AG04450 (cell line): ENCODE data around the gene INPP5D. TPM values are rescaled to one million over a fixed set of nuclear protein-coding genes. Genes with fewer than 3 reads are reported as not detected.

ENCODE experiments used
- CTCF ChIA-PET: fragments of 300-600, 350-600 bp; formaldehyde crosslinking; extraction: SDS; loops from one replicate; lab custom pipeline; 2022; ENCODE audit warnings: antibody characterized with exemption, inconsistent platforms; lab: Charles Lee
- POLR2A ChIA-PET: fragments of 350-600 bp; formaldehyde crosslinking; extraction: SDS; loops from one replicate; lab custom pipeline; 2021; ENCODE audit warnings: antibody characterized with exemption, inconsistent platforms; lab: Yijun Ruan, JAX
- DNase-seq: peaks from one replicate; pipeline ENCODE4 v3.0.0-alpha.2; 2011; ENCODE audit warnings: low read depth, low spot score
- H3K27ac ChIP-seq: one replicate; pipeline ENCODE4 v1.5.1; 2012; ENCODE audit warnings: low read depth, low read length, control low read depth
- H3K27me3 ChIP-seq: one replicate; pipeline ENCODE4 v1.6.0; 2012; ENCODE audit warnings: low read length; ENCODE audit not compliant: control insufficient read depth, insufficient read depth
- H3K4me3 ChIP-seq: 2 replicates; pipeline ENCODE4 v1.5.1; 2011; ENCODE audit warnings: mild to moderate bottlenecking, low read depth, low read length, control low read depth
- H3K9me3 ChIP-seq: 2 replicates; pipeline ENCODE4 v1.5.1; 2012; ENCODE audit warnings: low read length; ENCODE audit not compliant: control insufficient read depth, insufficient read depth
- polyA plus RNA-seq: library from polyadenylated mRNA; depleted of rRNA; stranded (reverse); fragments of >200 nt; gene quantifications from 2 replicates; pipeline ENCODE4 v1.2.3, GENCODE V29; 2011
- TF ChIP-seq, protein P1 (sequence below): IDR thresholded peaks from 2 replicates; pipeline ENCODE4 v1.5.1; 2011; ENCODE audit warnings: low read depth, low read length, control low read depth, inconsistent platforms

The INPP5D gene
- polyA plus RNA-seq, 1 experiment = 0.43 TPM

GRCh38 chr2:233101141-233101540 lies 41.0 kb downstream of the INPP5D start:
- CTCF ChIA-PET = no interaction called here
- Histone ChIP-seq H3K27ac (no peak overlapping the region), H3K9me3 (no peaks in the 10 kb centered on the region), H3K27me3 (peaks cover 2% of the 10 kb centered on the region), H3K4me3 (no peak overlapping the region)
- TF ChIP-seq, protein P1, sequence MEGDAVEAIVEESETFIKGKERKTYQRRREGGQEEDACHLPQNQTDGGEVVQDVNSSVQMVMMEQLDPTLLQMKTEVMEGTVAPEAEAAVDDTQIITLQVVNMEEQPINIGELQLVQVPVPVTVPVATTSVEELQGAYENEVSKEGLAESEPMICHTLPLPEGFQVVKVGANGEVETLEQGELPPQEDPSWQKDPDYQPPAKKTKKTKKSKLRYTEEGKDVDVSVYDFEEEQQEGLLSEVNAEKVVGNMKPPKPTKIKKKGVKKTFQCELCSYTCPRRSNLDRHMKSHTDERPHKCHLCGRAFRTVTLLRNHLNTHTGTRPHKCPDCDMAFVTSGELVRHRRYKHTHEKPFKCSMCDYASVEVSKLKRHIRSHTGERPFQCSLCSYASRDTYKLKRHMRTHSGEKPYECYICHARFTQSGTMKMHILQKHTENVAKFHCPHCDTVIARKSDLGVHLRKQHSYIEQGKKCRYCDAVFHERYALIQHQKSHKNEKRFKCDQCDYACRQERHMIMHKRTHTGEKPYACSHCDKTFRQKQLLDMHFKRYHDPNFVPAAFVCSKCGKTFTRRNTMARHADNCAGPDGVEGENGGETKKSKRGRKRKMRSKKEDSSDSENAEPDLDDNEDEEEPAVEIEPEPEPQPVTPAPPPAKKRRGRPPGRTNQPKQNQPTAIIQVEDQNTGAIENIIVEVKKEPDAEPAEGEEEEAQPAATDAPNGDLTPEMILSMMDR = no peak
- POLR2A ChIA-PET = no interaction called here
- no peak for DNase-seq

DNA sequence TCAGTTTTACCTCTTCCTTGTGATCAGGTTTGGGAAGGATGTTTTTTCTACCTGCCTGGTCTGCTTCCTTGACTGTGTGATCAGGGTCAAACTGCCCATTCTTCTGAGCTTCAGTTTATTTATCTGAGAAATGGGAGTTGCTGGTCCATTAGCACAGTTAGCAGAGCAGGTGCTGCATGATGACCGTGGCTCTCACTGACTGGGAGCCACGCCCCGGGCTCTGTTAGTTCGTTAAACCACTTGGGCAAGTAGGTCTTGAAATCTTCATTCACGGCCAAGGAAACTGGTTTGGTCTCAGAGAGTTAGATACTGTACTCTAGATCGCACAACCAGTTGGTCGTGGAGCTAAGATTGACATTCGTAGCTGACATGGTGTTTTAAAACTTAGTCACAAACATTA lies 41.7 kb downstream of the INPP5D start:
- DNase-seq = no peak
- ChIA-PET POLR2A (no interaction called here), CTCF (interaction anchor here (0.6 kb wide), 1 partner anchor 23 kb away, joined by 3 read pairs; no protein-coding TSS in a partner anchor)
- H3K27ac ChIP-seq = no peak overlapping the region
- H3K9me3 ChIP-seq = no peaks in the 10 kb centered on the region
- no peak overlapping the region for H3K4me3 ChIP-seq
- TF ChIP-seq, protein P1 = no peak
- peaks cover 2% of the 10 kb centered on the region for H3K27me3 ChIP-seq

DNA sequence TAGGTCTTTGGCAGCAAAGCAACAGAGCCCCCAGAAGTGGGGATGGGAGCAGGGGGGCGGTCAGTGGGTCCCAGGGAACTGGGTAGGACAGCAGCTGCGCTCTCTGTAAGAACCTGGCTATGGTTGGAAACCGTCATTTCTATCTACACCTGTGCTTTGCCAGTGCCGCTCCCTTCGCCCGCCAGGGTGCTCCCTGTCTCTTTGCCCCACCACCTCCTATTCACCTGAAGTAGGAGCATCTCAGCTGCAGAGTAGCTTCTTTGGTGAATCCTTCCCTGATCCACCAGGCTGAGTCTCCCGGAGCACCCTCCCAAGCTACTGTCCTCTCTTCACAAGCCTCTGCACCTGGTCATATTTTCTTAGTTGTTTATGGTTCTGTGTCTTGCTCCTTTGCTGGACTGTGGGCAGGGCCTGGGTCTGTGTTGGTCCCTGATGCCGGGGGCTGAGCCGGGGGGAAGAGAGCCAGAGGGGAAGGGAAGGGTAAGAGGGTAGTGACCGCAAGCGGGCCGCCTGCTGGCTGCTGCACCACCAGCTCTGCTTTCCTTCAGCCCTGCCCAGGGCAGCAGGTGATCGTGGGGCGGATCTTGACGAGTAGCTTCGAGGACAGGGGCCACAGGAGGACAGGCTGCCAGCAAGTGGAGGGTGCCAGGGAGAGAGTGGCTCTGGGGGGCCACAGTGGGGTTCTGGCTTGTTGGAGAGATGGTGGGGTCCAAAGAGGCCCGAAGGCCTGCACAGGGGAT lies 45.2 kb downstream of the INPP5D start:
- TF ChIP-seq, protein P1 = no peak
- no peak overlapping the region for H3K4me3 ChIP-seq
- no peak overlapping the region for H3K27ac ChIP-seq
- ChIA-PET CTCF (no interaction called here), POLR2A (no interaction called here)
- no peak for DNase-seq
- H3K9me3 ChIP-seq = no peaks in the 10 kb centered on the region
- H3K27me3 ChIP-seq = peaks cover 4% of the 10 kb centered on the region

GRCh38 chr2:233105930-233106329 lies 45.8 kb downstream of the INPP5D start:
- ChIA-PET POLR2A (no interaction called here), CTCF (no interaction called here)
- H3K27me3 ChIP-seq = peaks cover 4% of the 10 kb centered on the region
- TF ChIP-seq, protein P1 = no peak
- no peaks in the 10 kb centered on the region for H3K9me3 ChIP-seq
- no peak overlapping the region for H3K4me3 ChIP-seq
- no peak overlapping the region for H3K27ac ChIP-seq
- DNase-seq = no peak

- TF ChIP-seq, protein P1 = no peak
- Histone ChIP-seq H3K27me3 (peaks cover 4% of the 10 kb centered on the region), H3K27ac (no peak overlapping the region), H3K9me3 (no peaks in the 10 kb centered on the region), H3K4me3 (no peak overlapping the region)
- no peak for DNase-seq
- CTCF ChIA-PET = interaction anchor here (1.6 kb wide), 1 partner anchor 54 kb away, joined by 3 read pairs; no protein-coding TSS in a partner anchor
- POLR2A ChIA-PET = no interaction called here
Measured at GRCh38 chr2:233107011-233107410, 46.9 kb downstream of the INPP5D start.
